ENCODE results near the gene ZNF426.

The ZNF426 gene

DNA sequence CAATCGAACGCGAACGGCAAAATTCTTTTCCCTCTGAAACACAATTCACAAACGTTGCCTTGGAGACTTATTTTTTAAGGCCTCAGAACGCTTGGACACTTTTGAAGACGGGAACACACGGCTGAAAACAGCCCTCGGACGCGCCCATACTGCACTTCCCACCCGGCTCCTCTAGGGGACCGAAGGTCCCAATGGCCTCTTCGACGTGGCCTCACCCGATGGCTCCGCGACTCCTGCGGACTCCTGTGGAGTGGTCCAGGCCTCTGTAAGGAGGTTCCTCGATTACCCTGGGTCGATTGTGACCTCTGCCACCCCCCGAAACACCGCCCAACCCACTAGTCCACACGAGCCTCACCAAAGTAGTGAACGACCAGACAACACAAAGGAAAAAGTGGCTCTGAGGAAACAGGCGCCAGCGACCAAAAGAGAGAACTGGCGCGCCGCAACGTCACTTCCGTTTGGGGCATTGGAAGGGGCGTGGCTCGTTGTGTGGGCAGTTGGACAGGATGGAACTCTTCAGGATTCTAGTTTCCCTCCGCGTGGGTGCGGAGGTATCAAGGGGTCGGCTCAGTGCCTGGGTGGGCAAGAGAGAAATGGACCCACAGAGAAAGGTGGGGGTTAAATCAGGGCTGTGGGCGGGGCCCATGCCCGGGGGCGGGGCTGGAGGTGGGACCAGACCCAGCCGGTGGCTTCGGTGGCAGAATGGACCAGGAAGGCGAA, 40.1 kb downstream of the ZNF426 start, which contains the start of gene ZNF560:
ZNF560 (minus strand) TSS at position 434 of the 720 bp plus-strand sequence. CDS start 23,303 bp downstream, outside the sequence.
- in situ Hi-C loops (cut with MboI; ENCODE audit: low sequenced_read_pairs) = no loop called here

DNA sequence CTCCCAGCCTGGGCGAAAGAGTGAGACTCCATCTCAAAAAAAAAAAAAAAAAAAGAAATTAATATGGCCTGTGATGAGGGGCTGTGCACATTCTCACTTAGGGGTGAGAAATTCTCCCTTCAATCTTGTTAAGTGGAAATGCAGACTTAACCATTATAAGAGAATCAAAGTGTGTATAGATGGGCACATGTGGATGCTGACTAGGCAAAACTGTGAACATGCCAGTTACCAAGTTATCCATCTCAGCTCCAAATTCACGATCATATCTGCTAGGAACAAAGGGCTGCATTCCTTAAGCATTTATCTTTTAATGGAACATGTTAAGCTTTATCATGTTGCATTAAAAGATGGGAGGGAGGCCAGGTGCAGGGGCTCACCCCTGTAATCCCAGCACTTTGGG, 44.3 kb downstream of the ZNF426 start:
- in situ Hi-C loops (cut with MboI; ENCODE audit: low sequenced_read_pairs) = no loop called here

DNA sequence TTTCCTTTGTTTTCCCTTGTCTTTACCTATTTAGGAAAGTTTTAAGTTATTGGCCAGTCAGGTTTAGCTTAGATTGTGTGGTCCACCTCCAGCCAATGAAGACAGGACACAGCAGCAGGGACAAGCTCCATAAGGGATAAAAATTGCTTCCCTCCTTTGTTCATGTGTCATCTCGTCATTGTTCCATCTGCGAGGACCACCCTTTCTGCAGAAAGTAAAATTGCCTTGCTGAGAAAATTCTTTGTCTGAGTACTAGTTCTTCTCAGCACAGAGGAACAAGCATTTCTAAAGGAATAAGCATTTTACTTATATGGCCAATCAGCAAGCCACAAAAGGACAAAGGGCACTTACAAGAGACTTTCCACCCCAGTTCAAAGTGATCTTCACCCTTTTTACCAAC, 51.4 kb downstream of the ZNF426 start:
- in situ Hi-C loops (cut with MboI; ENCODE audit: low sequenced_read_pairs) = no loop called here

DNA sequence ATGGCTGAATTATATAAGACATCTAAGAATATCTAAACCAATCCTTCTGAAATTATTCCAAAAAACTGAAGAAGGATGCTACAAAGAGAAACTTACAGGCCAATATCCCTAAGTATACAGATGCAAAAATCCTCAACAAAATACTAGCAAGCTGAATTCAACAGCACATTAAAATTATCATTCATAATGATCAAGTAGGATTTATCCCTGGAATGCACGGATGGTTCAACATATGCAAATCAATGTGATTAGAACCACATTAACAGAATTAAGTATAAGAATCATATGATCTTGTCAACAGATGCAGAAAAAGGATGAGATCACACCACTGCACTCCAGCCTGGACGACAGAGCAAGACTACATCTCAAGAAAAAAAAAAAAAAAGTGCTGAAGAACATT, 53.3 kb downstream of the ZNF426 start:
- in situ Hi-C loops (cut with MboI; ENCODE audit: low sequenced_read_pairs) = no loop called here

DNA sequence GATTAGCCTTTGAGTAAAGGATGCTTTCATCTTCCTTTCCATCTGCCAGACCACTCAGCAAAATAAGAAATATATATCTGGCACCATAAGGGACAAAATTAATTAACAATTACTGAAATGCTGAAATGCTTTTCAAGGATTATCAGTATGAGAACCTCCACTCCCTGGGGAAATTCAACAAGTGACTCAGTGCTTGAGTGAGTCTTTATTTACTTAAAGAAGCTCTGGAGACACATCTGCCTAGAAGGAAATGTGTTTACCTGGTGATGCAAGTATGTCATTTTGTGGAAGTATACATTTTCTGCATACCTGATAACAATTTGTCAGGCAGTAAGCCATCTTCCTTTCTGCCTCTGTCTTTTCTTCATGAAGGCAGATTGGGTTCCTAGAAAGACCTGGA, 63.5 kb downstream of the ZNF426 start:
- in situ Hi-C loops (cut with MboI; ENCODE audit: low sequenced_read_pairs) = no loop called here

Measured in HL-60/S4 treated with retinoic acid at 250 ng/mL for 4 days and 3 days (cell line).